Tibial nerve (tissue), 4 donors: Measurements from ENCODE around the gene MMP28. TPM values are rescaled to one million over a fixed set of nuclear protein-coding genes. Genes with fewer than 3 reads are reported as not detected.

Experiments
- DNase-seq, 2 donors: peaks; one replicate each; pipeline ENCODE4 v3.0.0-alpha.2; 2019; ENCODE audit warnings: low spot score in 2 of 2
- H3K27ac ChIP-seq, 4 donors: fragments of 200-600 bp; sonication (generic) in 3 of 4; one replicate each; pipeline ENCODE4 v1.5.1; 2017 to 2019; ENCODE audit warnings: mild to moderate bottlenecking in 1 of 4
- H3K27me3 ChIP-seq, 2 donors: fragments of 200-600 bp; sonication (generic) in 1 of 2; one replicate each; pipeline versions ENCODE4 v1.5.1 to v1.6.0; 2017 to 2019
- H3K36me3 ChIP-seq, 3 donors: fragments of 200-600 bp; sonication (generic); one replicate each; pipeline ENCODE4 v1.5.1; 2018 to 2019
- H3K4me1 ChIP-seq, 4 donors: fragments of 200-600 bp; sonication (generic) in 3 of 4; one replicate each; pipeline ENCODE4 v1.5.1; 2017 to 2019
- H3K4me3 ChIP-seq, 4 donors: fragments of 200-600 bp; sonication (generic) in 3 of 4; one replicate each; pipeline ENCODE4 v1.5.1; 2017 to 2019; ENCODE audit warnings: mild to moderate bottlenecking in 1 of 4, moderate library complexity in 1 of 4
- H3K9me3 ChIP-seq, 4 donors: fragments of 200-600 bp; sonication (generic) in 3 of 4; one replicate each; pipeline ENCODE4 v1.5.1; 2017 to 2019
- EP300 ChIP-seq, 2 donors: sonication (generic); formaldehyde crosslinking; IDR thresholded peaks; one replicate each; pipeline ENCODE4 v1.6.1; 2017; ENCODE audit warnings: antibody characterized with exemption in 2 of 2, mild to moderate bottlenecking in 1 of 2
- POLR2A ChIP-seq, 2 donors: fragments of 450-650 bp; IDR thresholded peaks; one replicate each; pipeline ENCODE4 v1.6.1; 2017; ENCODE audit warnings: antibody characterized with exemption in 2 of 2, mild to moderate bottlenecking in 2 of 2, moderate library complexity in 2 of 2
- WGBS, 2 donors: methylation state at CpG; one replicate each; pipeline ENCODE4 v1.1.5; 2018; 5-methylcytosine and 5-hydroxymethylcytosine counted together
- total RNA-seq, 4 donors: library from RNA; depleted of rRNA; stranded (reverse); fragments of >200 nt; gene quantifications; one replicate each; pipeline ENCODE4 v1.1.0, GENCODE V29; 2016
- TF ChIP-seq, protein P1 (sequence below), 5 experiments: fragments of 200-600 bp in 3 of 5; fragments of 450-650 bp in 2 of 5; sonication (generic) in 3 of 5; IDR thresholded peaks; one replicate each; pipeline ENCODE4 v1.5.1; 2016 to 2019; ENCODE audit warnings: antibody characterized with exemption in 5 of 5, mild to moderate bottlenecking in 3 of 5, moderate library complexity in 2 of 5

MMP28 gene
- total RNA-seq, 4 donors from 2014 or later = 71.7 to 174 (median 136) TPM

DNA sequence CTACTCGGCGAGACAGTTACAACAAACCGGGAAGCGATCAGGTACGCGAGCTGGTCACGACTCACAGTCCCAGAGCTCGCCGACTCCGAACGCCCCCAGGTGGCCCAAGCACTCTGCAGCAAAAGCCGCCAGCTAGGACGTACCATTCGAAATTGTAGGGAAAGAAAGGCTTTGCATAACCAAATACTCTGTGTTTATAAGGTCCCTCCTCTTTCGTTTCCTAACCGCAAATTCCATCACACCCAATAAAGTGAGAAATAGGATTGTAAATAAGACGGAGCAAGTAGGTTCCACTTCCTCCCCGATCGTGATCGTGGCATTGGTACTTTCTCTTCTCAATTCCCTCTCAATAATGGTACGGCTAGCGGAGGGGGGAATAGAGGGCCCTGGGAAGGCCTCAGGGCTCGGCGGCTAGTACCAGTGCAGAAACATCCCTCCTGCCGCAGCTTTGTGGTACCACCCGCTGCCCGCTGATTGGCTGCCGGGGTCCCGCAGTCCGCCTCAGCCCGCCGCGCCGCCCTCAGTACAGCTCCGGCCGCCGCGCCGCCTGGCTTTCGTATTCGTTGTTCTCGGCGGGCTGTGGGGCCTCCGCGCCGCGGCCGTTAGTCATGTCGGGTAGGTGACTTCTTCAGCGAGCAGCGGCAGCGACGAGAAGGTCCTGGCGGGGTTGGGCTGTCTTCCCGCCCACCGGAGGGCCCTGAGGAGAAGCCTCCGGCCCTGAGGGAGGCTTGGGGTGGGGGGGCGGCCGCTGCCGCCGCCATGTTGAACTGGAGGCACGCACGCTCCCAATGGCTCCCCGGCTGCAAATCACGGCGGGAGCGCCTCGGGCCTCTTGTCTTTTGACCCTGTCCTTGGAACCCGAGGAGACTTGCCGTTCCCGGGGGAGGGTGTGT is 13.8 kb upstream of the MMP28 start, which contains the start of gene TAF15:
TAF15 (plus strand) TSS at position 523 of the 893 bp plus-strand sequence; CDS start at position 609, 86 bp downstream.
- H3K4me1 ChIP-seq = peaks cover 0 to 55% (median 34%) of the 10 kb centered on the region in 4 donors
- H3K27me3 ChIP-seq = no peaks in the 10 kb centered on the region
- 0% methylated on average over 26 to 64 of the region's 71 CpGs for WGBS, 2 donors
- TF ChIP-seq, protein P1, sequence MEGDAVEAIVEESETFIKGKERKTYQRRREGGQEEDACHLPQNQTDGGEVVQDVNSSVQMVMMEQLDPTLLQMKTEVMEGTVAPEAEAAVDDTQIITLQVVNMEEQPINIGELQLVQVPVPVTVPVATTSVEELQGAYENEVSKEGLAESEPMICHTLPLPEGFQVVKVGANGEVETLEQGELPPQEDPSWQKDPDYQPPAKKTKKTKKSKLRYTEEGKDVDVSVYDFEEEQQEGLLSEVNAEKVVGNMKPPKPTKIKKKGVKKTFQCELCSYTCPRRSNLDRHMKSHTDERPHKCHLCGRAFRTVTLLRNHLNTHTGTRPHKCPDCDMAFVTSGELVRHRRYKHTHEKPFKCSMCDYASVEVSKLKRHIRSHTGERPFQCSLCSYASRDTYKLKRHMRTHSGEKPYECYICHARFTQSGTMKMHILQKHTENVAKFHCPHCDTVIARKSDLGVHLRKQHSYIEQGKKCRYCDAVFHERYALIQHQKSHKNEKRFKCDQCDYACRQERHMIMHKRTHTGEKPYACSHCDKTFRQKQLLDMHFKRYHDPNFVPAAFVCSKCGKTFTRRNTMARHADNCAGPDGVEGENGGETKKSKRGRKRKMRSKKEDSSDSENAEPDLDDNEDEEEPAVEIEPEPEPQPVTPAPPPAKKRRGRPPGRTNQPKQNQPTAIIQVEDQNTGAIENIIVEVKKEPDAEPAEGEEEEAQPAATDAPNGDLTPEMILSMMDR (IDR thresholded peaks at IDR 0.05) = peak; percentile 60 to 82 (median 69)
- TF ChIP-seq EP300 (IDR thresholded peaks at IDR 0.05) (peak; percentile 42 to 100), POLR2A (IDR thresholded peaks at IDR 0.05) (peak; percentile 99)
- H3K9me3 ChIP-seq = no peaks in the 10 kb centered on the region
- peak; percentile 92 for DNase-seq
- no peaks in the 10 kb centered on the region for H3K36me3 ChIP-seq
- peak within 1 kb of the TSS; percentile 81 to 98 (median 90) for H3K4me3 ChIP-seq
- H3K27ac ChIP-seq = peak within 1 kb of the TSS; percentile 89 to 98 (median 94)

DNA sequence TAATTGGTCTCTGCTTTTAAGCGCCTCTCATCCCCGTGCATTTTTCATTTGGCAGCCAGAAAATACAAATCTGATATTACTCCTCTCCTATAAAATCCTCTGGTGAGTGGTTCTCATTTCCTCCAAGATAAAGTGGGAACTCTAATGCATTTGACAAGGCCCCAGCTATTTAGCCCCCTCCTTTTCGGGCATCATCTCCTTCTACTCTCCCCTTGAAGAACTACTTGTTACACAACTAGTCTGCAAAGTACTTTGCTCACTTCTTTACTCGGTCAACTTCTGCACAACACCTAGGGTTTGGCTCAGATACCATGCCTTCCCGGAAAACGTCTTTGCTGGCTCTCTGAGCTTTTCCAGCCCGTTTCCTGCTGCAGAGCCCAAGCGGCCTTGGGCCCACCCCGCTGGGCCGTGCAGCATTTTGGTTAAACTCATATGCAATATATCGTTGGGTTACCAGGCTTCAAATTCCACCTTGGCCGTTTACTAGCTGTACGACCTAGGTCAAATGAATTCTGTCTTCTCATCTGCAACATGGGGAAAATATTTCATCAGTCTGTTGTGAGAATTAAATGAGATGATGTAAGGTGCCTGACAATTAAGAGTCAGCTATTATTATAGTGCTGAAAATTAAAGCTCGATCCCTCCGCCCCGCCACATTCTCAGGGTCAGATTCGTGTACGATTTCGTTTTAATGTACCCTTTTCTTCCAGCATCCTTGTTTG is 13.0 kb upstream of the MMP28 start:
- peak overlapping the region; percentile 89 to 98 (median 94) for H3K27ac ChIP-seq
- TF ChIP-seq POLR2A (IDR thresholded peaks at IDR 0.05) (no peak), EP300 (IDR thresholded peaks at IDR 0.05) (no peak)
- TF ChIP-seq, protein P1 (IDR thresholded peaks at IDR 0.05) = no peak
- H3K9me3 ChIP-seq = no peaks in the 10 kb centered on the region
- H3K4me3 ChIP-seq = peak overlapping the region; percentile 81 to 98 (median 90)
- DNase-seq = no peak
- peaks cover 0 to 52% (median 34%) of the 10 kb centered on the region in 4 donors for H3K4me1 ChIP-seq
- no peaks in the 10 kb centered on the region for H3K36me3 ChIP-seq
- H3K27me3 ChIP-seq = no peaks in the 10 kb centered on the region
- 31 to 32% methylated on average over 19 of the region's 19 CpGs for WGBS, 2 donors

DNA sequence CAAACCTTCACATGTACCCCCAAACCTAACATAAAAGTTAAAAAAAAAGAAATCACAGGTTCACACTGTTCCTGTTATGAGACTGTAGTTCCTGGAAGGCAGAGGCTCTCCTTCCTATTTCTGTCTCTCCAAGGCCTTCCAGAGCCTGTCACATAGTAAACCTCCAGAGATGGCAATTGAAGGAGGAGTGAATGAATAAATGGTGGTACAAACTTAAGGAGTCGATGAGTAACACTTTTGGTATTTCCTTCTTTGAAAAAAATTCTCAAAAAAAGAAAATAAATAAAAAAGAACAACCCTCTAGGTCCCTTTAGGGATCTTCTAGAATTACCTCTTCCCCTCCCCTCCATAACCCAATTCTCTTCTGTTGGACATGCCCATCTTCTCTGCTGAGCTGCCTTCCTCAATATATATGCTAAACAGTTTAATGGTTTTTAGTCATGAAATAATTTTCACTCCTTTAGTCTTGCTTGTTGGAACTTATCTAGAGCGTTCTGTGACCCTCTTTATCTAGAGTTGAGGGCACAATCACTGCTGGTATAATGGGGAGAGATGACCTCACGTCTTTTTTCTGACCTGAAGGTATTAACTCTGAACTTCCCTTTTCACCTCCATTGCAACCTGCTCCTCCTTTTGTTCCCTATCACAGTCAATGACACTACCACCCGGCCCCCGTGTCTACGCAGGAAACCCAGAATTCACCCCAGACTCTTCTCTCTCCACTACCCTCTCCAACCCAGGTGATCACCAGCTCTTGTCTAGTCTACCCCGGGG is 12.1 kb upstream of the MMP28 start:
- no peaks in the 10 kb centered on the region for H3K36me3 ChIP-seq
- H3K27ac ChIP-seq = no peak overlapping the region
- 79 to 81% methylated on average over 7 of the region's 7 CpGs for WGBS, 2 donors
- H3K9me3 ChIP-seq = no peaks in the 10 kb centered on the region
- peaks cover 0 to 45% (median 33%) of the 10 kb centered on the region in 4 donors for H3K4me1 ChIP-seq
- H3K4me3 ChIP-seq = no peak overlapping the region
- DNase-seq = no peak
- H3K27me3 ChIP-seq = no peaks in the 10 kb centered on the region
- TF ChIP-seq, protein P1 (IDR thresholded peaks at IDR 0.05) = no peak
- TF ChIP-seq POLR2A (IDR thresholded peaks at IDR 0.05) (no peak), EP300 (IDR thresholded peaks at IDR 0.05) (no peak)

DNA sequence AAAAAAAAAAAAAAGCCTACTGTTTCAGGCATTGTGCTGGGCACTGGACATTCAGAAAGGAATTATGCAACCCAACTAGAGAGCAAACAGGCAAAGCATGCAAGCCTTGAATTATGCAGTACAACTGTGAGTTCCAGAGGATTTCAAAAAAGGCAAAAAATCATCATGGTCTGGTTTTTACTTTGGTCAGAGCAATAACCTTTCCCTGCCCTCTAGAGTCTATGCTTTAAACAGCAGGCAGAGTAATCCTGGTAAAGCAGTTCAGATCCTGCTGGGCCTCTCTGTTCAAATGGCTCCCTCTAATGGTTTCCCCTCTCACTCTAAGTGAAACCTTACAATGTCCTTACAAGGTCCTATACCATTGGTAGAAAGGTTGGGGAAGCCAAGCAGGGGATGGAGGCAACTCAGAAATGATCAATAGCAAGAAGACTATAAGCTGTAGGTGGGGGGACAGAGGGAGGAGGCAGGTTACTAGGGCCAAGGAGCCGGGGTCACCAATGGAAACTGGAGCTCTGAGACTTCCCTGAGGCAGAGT is 9.3 kb upstream of the MMP28 start:
- peak in 1 of 2 donors; percentile 59 for DNase-seq
- H3K27ac ChIP-seq = peak overlapping the region in 3 of 4 donors; percentile 15 to 81 (median 72)
- no peaks in the 10 kb centered on the region for H3K9me3 ChIP-seq
- H3K4me1 ChIP-seq = peaks cover 3 to 42% (median 19%) of the 10 kb centered on the region in 4 donors
- H3K36me3 ChIP-seq = no peaks in the 10 kb centered on the region
- no peaks in the 10 kb centered on the region for H3K27me3 ChIP-seq
- TF ChIP-seq, protein P1 (IDR thresholded peaks at IDR 0.05) = peak; percentile 75 to 97 (median 93)
- TF ChIP-seq EP300 (IDR thresholded peaks at IDR 0.05) (peak in 1 of 2 donors; percentile 77), POLR2A (IDR thresholded peaks at IDR 0.05) (no peak)
- 0 to 33% methylated on average over 1 of the region's 1 CpG for WGBS, 2 donors
- H3K4me3 ChIP-seq = no peak overlapping the region
